ENCODE measurements around the gene CCDC90B. TPM values are rescaled to one million over a fixed set of nuclear protein-coding genes. Genes with fewer than 3 reads are reported as not detected.
"Not testable (repeated sequence)": the region's sequence is repeated elsewhere in the genome, so short reads cannot be mapped to it uniquely, and the experiment has no call there.

Gene CCDC90B, protein sequence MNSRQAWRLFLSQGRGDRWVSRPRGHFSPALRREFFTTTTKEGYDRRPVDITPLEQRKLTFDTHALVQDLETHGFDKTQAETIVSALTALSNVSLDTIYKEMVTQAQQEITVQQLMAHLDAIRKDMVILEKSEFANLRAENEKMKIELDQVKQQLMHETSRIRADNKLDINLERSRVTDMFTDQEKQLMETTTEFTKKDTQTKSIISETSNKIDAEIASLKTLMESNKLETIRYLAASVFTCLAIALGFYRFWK
- total RNA-seq = 59.7 and 67.6 TPM in 2 replicates

DNA sequence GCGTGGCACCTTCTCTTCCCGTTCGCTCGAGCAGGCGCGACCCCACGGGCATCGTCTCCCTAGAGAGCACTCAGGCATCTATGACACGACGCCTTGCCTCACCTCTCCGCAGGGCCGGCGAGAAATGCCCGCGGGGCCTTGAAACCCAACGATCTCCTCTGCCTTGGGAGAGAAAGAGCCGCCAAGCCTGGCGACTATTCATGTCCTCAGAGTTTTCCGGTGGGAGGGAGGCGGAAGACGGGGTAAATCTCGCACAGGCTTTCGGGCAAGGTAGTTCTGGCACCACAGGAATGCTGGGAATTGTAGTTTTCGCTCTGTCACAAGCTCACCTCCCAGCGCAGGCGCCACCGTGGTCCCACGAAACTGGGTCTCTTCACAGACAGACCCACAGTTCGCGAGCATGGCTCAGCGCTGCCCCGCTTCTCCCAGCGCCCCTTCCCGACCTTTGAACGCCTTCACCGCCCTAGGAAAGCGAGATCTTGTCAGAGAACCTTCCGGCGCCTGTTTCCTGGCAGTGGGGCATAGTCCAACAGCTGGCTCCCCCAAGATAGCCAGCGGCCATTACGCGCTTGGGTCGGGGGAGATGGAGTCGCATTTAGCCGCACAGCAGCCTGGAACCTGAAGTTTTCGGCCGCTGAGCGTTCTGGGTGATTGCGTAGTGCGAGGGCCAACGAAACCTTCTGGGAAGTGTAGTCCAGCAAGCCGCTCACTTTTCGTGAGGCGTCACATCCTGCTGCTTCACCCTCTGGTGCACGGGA lies at the start of gene CCDC90B:
Gene CCDC90B (minus strand): TSS at position 597 of the 758 bp plus-strand sequence. CDS start 395 bp downstream, at position 202.
- peak; percentile 90 for DNase-seq (ENCODE audit: extremely low read depth, low read depth, low spot score)

GRCh38 chr11:83335446-83336070 lies 49.4 kb upstream of the CCDC90B start:
- no peak for DNase-seq (ENCODE audit: extremely low read depth, low read depth, low spot score)

DNA sequence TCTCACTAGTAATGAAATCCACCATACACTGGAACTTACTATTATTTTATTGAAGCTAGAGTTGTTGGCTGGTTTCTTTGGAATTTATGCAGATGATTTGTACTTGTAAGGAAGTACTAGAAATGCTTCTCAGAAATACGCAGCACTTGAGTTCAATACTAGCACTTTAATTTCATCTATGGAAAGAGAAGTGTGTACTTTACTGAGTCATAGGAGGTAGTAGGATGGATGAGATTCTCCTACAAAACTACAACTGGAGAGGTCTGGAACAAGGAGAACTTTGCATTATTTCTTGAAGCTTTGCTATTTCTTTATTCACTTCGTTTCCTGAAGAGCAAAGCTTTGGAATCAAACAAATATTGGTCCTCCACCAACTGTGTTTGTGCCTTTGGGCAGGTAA lies 44.1 kb upstream of the CCDC90B start:
- no peak for DNase-seq (ENCODE audit: extremely low read depth, low read depth, low spot score)

- DNase-seq (ENCODE audit: extremely low read depth, low read depth, low spot score) = no peak
Observed at GRCh38 chr11:83326326-83326725, 40.2 kb upstream of the CCDC90B start.

DNA sequence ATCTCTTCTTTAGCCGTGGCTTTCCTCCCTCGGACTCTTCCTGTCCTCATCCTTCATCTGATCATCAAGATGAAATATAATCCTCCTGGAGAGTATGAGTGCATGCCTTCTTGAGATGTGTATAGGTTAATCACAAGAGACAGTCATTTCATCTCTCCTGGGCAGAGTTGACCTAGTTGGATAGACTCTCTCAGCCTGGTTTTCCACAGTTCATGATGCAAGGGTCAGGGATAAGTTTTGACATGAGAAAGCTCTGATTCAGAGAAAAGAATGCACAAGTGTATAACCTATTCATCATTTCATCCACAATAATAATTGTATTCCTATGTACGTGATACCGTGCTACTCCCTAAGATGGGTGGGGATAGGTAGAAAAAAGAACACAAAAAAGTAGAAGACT lies 33.2 kb upstream of the CCDC90B start:
- DNase-seq (ENCODE audit: extremely low read depth, low read depth, low spot score) = no peak

GRCh38 chr11:83318931-83319330 lies 32.8 kb upstream of the CCDC90B start:
- no peak for DNase-seq (ENCODE audit: extremely low read depth, low read depth, low spot score)

- DNase-seq (ENCODE audit: extremely low read depth, low read depth, low spot score) = no peak
Observed at GRCh38 chr11:83317757-83318690, 31.9 kb upstream of the CCDC90B start.

DNA sequence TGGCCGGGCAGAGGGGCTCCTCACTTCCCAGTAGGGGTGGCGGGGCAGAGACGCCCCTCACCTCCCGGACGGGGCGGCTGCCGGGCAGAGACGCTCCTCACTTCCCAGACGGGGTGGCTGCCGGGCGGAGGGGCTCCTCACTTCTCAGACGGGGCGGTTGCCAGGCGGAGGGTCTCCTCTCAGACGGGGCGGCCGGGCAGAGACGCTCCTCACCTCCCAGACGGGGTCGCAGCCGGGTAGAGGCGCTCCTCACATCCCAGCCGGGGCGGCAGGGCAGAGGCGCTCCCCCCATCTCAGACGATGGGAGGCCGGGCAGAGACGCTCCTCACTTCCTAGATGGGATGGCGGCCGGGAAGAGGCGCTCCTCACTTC lies 30.7 kb upstream of the CCDC90B start:
- DNase-seq (ENCODE audit: extremely low read depth, low read depth, low spot score) = not testable (repeated sequence)

GRCh38 chr11:83316143-83316896 lies 30.2 kb upstream of the CCDC90B start:
- DNase-seq (ENCODE audit: extremely low read depth, low read depth, low spot score) = not testable (repeated sequence)

GRCh38 chr11:83312430-83312829 lies 26.3 kb upstream of the CCDC90B start:
- DNase-seq (ENCODE audit: extremely low read depth, low read depth, low spot score) = no peak

DNA sequence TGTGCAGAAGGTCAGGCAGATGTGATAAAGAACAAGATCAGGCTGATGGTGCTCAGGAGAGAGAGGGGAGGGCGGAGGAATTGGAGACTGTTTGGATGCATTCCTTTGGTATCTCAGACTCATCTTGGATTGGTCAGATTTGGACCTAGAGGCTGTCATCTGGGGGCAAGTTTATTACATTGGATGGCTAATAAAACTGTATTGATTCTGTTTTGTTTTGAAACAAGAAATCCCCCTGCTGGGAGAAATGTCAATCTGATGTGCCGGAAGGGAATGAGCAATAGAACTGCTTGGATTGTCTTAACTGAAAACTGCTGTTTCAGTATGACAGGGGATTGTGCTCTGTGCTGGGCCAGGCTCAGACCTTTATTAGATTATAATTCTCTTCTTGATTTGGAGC lies 25.5 kb upstream of the CCDC90B start:
- no peak for DNase-seq (ENCODE audit: extremely low read depth, low read depth, low spot score)

- DNase-seq (ENCODE audit: extremely low read depth, low read depth, low spot score) = no peak
Observed at GRCh38 chr11:83310718-83311117, 24.6 kb upstream of the CCDC90B start.

GRCh38 chr11:83308536-83308935 lies 22.4 kb upstream of the CCDC90B start:
- not testable (repeated sequence) for DNase-seq (ENCODE audit: extremely low read depth, low read depth, low spot score)

- no peak for DNase-seq (ENCODE audit: extremely low read depth, low read depth, low spot score)
Observed at GRCh38 chr11:83306200-83307080, 20.3 kb upstream of the CCDC90B start.

- DNase-seq (ENCODE audit: extremely low read depth, low read depth, low spot score) = no peak
Observed at GRCh38 chr11:83303316-83303715, 17.1 kb upstream of the CCDC90B start.

DNA sequence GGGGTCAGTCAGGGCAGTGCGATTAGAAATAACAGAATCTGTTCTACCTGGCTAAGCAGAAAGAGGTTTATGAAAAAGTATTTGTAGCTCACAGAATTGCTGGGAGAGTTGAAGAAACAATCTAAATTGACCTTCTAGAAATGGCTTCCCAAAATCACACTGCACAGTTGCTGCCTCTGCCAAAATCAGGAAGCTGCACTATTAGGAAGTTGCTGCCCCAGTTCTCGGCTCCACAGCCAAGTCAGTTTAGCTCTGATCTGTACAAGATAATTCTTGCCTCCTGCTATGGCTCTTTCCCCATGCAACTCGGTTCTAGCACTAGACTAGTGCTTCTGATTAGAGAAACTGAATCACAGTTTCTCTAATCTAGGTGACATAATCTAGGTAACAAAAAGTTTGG lies 16.0 kb upstream of the CCDC90B start:
- DNase-seq (ENCODE audit: extremely low read depth, low read depth, low spot score) = no peak

DNA sequence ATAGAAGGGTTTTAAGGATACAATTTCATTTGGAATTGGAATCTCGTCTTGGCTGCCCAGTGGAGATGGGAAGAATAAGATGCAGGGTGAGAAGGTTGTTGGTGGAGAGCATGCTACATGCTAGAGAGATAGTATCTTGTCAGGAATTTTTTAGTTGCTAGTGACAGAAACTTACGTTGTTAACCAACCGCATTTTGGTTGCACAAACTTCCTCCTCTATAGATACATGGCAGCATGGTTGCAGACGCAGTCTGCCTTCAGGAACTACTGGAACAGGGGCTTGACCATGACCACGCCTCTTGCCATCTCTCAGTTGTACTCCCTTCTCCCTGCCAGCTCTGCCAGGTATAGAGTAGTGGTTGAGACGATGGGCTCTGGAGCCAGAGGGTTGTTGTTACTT lies 13.5 kb upstream of the CCDC90B start:
- no peak for DNase-seq (ENCODE audit: extremely low read depth, low read depth, low spot score)

- DNase-seq (ENCODE audit: extremely low read depth, low read depth, low spot score) = no peak
Observed at GRCh38 chr11:83294208-83294607, 8.0 kb upstream of the CCDC90B start.

- DNase-seq (ENCODE audit: extremely low read depth, low read depth, low spot score) = no peak
Observed at GRCh38 chr11:83293457-83293774, 7.2 kb upstream of the CCDC90B start.
